NB4 (cell line): ENCODE measurements around the gene RAB6A.
"Not testable (repeated sequence)": the region's sequence is repeated elsewhere in the genome, so short reads cannot be mapped to it uniquely, and the experiment has no call there.

ENCODE experiments used
- DNase-seq: peaks from one replicate; pipeline ENCODE4 v3.0.0; 2010; ENCODE audit warnings: low read depth
- H3K4me3 ChIP-seq: one replicate; pipeline ENCODE4 v1.5.1; 2011; ENCODE audit warnings: mild to moderate bottlenecking, low read depth, low read length, moderate library complexity
- MYC ChIP-seq: IDR thresholded peaks from 2 replicates; pipeline ENCODE4 v1.6.1; 2011; ENCODE audit warnings: low read depth, low read length
- POLR2A ChIP-seq: IDR thresholded peaks from 2 replicates; pipeline ENCODE4 v1.6.1; 2011; ENCODE audit warnings: mild to moderate bottlenecking; ENCODE audit not compliant: insufficient read length; ENCODE audit errors: extremely low read depth
- TF ChIP-seq, protein P1 (sequence below): IDR thresholded peaks from one replicate; pipeline ENCODE4 v1.5.1; 2012; ENCODE audit warnings: low read depth, low read length
- TF ChIP-seq, protein P2 (sequence below): IDR thresholded peaks from 2 replicates; pipeline ENCODE4 v1.6.1; 2011; ENCODE audit warnings: low read depth, low read length

The RAB6A gene

DNA sequence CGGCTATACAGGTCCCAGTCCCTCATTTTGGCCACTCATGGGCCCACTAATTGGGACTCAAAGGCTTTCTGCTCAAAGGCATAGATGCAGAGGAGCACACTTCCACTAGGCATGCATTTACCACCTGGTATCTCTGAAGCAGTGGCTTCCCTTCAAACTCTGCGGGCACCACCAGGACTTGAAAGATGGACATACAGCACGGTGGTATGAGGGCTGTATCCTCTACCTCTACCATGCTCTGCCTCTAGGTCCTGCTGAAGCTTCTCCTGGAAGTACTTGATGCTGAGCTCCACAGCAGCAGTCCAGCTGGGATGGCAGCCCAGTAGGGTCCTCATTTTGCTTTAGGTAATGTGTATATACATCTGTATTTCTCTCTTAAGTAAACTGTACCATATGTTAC is 49.9 kb downstream of the RAB6A start:
- DNase-seq = no peak
- H3K4me3 ChIP-seq = no peak overlapping the region
- TF ChIP-seq MYC = no peak
- TF ChIP-seq, protein P1, sequence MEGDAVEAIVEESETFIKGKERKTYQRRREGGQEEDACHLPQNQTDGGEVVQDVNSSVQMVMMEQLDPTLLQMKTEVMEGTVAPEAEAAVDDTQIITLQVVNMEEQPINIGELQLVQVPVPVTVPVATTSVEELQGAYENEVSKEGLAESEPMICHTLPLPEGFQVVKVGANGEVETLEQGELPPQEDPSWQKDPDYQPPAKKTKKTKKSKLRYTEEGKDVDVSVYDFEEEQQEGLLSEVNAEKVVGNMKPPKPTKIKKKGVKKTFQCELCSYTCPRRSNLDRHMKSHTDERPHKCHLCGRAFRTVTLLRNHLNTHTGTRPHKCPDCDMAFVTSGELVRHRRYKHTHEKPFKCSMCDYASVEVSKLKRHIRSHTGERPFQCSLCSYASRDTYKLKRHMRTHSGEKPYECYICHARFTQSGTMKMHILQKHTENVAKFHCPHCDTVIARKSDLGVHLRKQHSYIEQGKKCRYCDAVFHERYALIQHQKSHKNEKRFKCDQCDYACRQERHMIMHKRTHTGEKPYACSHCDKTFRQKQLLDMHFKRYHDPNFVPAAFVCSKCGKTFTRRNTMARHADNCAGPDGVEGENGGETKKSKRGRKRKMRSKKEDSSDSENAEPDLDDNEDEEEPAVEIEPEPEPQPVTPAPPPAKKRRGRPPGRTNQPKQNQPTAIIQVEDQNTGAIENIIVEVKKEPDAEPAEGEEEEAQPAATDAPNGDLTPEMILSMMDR = no peak

DNA sequence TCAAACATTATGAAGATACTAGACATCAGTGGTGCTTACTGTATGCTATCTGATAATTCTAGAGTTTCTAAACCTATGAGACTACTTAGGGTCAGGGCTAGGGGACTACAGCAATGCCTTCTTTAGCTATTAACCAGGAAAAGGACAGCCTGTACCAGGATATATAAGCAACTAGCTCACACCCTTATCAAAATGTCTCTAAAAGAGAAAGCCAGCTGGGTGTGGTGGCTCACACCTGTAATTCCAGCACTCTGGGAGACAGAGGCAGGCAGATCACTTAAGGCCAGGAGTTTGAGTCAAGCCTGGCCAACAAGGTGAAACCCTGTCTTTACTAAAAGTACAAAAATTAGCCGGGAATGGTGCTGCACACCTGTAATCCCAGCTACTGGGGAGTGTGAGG is 55.8 kb downstream of the RAB6A start:
- TF ChIP-seq MYC (no peak), POLR2A (no peak)
- TF ChIP-seq, protein P2, sequence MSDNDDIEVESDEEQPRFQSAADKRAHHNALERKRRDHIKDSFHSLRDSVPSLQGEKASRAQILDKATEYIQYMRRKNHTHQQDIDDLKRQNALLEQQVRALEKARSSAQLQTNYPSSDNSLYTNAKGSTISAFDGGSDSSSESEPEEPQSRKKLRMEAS = no peak
- TF ChIP-seq, protein P1 = no peak
- DNase-seq = no peak
- H3K4me3 ChIP-seq = no peak overlapping the region

DNA sequence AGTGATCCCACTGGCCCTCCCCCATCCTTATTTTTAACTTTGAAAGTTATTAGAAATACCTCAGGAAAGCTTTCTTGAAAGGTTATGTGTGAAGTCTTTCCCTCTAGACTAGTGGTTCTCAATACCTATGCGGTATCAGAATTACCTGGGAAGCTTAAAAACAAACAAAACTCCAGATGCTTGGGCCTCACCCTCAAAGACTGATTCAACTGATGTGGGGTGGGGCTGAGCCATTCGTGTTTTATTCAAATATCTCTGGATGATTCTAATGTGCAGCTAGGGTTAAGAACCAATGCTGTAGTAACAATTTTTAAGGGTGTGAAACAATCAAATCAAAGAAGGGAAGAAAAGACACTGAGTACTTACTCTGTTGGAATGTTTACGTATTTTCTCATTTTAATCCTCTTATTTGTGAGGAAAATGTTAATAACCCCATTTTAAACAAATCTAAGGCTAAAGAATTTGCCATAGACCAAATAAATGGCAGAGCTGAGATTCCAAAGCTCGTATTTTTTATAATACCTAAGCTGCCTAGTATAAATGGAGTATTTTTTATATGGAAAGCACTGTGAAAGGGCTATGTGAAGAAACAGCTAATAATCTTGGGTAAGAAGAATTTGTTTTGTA is 66.9 kb downstream of the RAB6A start:
- TF ChIP-seq POLR2A (no peak), MYC (no peak)
- TF ChIP-seq, protein P2 = no peak
- TF ChIP-seq, protein P1 = no peak
- no peak for DNase-seq
- H3K4me3 ChIP-seq = no peak overlapping the region

DNA sequence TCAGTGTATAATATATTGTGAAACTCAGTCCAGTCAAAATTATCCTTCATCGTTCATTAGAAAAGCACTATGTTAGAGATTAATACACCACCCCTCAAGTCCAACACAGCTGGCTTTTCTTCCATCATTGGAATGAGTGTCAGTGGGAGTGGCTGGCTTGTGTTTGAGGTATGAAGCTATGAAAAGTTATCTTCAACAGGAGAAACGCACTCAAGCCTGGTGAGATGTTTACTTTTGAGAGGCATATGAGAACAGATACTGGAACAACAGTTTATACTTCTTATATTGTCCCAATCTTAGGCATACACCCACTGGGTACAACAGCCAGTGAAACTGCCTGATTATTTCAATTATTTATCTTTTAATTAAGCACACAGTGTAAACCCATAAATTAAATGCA is 80.2 kb downstream of the RAB6A start:
- TF ChIP-seq, protein P2 = no peak
- TF ChIP-seq, protein P1 = no peak
- no peak for TF ChIP-seq POLR2A
- TF ChIP-seq MYC = no peak
- DNase-seq = no peak
- H3K4me3 ChIP-seq = no peak overlapping the region

DNA sequence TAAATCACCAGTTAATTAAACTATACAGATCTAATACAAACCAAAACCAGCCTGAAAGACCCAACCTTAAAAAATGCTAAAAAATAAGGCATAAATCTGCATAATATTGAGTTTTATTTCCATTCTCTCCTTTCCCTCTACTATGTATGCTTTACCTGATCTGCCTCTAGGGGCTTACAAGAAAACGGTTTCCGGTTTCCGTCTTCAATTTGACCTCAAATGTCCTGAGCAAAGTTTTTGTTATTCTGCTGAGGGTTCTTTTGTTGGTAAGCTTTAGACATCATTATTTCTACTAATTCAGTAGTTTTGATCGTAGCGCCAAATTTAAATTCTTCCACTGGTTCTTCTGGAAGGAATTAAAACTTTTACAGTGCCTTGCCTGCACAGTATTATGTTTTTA is 84.3 kb downstream of the RAB6A start:
- H3K4me3 ChIP-seq, DNase-seq: not testable (repeated sequence)

DNA sequence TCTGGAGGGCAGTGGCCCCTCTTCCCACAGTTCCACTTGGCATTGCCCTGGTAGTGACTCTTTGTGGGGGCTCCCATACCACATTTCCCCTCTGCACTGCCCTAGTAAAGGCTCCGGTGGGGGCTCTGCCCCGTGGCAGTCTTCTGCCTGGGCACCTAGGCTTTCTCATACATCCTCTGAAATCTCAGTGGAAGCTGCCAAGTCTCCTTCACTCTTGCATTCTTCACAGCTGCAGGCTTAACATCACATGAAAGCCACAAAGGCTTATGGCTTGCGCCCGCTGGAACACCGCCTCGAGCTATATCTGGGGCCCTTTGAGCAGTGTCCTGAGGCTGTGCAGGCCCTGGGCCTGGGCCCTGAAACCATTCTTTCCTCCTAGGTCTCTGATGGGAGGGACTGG is 89.2 kb downstream of the RAB6A start:
- no peak for DNase-seq
- no peak overlapping the region for H3K4me3 ChIP-seq
- TF ChIP-seq, protein P2 = no peak
- TF ChIP-seq POLR2A = no peak
- TF ChIP-seq, protein P1 = no peak
